GM18520 (cell line): ENCODE measurements around the gene TDRD7.
"Not testable (repeated sequence)": the region's sequence is repeated elsewhere in the genome, so short reads cannot be mapped to it uniquely, and the experiment has no call there.

Source experiments
- ATAC-seq: cut with Tn5 transposase; IDR thresholded peaks from one replicate; pipeline ENCODE4 v1.9.1; 2021; ENCODE audit not compliant: unreplicated experiment

TDRD7 gene

DNA sequence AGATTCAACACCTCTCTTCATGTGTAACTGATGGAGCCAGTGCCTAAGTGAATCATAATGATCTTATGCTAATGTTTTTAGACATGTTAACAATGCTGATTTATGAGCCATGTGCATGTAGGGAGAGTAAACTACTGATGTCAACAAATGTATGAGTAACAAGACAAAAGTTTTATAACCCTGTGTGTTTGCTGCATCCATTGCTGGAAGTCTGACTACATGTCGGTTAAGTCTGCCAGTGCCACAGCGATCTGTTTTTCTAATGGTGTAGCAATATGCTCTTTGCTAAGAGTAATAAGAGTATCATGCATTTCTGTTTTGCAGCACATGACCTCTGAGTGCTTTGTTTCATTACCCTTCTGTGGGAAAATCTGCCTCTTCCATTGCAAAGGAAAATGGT lies 63.2 kb downstream of the TDRD7 start:
- no peak for ATAC-seq

DNA sequence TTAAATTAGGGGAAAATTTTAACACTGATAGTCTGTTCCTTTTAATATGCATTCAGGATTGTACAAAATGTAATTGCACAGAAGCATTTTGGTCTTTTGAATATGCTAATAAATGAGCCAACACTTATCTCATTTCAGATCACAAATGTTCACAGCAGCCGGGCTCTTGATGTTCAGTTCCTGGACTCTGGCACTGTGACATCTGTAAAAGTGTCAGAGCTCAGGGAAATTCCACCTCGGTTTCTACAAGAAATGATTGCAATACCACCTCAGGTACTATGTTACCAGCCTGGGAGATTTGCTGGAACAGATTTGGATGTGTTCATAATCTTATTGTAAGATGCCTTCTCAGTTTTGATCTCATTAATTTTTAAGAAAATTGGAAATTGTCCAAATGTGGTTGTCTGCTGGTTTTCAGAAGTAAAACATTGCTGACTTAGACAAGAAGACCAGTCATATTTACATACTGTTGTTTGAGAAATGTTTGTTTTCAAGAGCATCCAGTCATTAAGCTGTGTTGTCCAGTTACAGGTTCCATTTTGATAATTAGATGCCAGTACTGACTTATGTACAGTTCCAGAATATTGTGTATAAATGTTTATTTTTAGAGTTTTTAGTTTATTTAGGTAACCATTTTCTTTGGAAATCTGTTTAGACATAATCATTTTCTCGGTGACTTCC lies 66.5 kb downstream of the TDRD7 start:
- no peak for ATAC-seq

DNA sequence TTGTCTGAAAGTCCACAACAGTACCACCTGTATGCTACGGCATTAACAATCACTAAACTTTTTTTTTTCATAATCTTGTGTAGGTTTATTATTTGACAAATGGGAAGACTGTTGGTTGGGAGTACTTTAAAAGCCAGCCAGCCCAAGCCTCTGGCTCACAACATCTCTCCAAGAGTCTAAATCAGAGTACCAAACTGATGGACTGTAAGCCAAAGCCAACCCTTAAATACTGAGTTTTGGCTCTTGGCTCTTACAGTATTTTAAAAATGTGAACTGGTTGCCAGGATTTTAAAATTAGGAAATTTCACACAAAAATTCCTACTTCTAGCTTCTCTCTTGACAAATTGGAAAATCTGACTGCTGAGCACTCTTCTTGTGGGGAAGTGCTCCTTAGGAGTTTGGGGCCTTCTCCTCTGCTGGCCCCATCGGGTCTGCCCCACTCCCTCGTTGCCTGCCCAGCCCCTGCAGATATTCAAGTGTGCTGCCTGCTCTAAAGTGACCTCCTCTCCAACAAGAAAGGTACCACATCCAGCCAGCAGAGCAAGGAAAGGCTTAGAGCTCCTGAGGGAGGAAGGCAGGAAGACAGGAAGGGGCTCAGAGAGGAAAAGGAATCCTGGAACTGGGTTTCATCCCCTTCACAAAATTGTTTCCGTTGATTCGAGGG lies 67.7 kb downstream of the TDRD7 start:
- ATAC-seq = no peak

DNA sequence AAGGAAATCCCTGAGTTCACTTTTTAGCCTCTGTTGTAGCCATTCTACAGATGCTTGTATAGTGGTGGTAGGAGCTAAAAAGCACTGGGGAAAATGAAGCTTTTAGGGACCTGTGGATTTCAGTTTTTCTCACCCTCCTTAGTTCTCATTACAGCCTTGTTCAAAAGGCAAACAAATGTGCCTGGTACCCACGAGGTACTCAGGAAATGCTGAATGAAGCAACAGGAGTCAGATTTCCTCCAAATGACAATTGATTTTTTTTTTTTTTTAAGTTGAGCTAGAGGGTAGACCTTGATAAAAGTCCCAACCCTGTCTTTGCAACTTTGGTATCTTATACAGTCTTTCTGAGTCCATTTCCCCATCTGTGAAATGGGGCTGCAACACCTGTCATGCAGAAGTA lies 68.3 kb downstream of the TDRD7 start:
- no peak for ATAC-seq

DNA sequence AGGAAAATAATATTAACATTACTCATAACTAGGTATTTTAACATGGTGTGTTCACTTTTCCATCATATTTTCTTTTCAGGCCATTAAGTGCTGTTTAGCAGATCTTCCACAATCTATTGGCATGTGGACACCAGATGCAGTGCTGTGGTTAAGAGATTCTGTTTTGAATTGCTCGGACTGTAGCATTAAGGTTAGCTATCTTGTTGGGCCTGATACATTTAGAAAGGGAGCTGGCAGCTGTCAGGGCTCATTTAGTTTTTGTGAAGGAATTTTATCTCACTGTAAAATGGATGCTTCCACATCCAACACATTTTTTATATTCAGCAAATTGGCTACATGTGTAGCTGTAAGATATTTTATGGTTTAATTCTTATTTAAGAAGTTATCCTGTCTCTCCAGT lies 68.9 kb downstream of the TDRD7 start:
- no peak for ATAC-seq

DNA sequence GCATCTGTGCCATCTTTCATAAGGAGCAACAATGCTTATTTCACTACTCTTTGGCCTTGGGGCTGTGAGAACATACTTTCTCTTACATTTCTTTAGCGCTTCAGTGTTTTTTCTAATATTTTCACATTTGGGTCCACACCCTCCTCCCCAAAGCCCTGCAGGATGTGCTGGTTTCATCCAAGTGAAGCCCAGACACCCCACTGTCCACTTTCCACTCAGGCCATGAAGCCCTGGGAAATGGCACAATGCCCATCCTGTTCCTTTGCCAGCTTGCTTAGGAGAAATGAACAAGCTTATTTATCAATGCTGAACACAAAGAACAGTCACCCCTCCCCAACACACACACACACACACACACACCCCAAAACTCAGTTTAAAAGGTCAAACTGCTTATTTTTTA lies 72.2 kb downstream of the TDRD7 start:
- ATAC-seq = no peak

DNA sequence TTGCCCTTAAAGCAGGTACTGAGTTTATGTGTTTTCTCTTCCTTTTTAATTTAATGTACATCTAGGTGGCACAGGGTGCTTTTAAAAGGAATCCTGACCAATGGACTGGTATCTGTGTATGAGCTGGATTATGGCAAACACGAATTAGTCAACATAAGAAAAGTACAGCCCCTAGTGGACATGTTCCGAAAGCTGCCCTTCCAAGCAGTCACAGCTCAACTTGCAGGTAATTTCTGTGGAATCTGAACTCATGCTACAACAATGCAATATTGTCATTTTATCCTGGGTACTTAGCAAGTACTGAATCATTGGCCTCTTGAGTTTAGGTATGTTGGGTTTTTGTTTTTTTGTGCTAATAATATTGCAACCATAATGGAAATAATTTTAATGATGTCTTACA lies 75.2 kb downstream of the TDRD7 start:
- no peak for ATAC-seq

DNA sequence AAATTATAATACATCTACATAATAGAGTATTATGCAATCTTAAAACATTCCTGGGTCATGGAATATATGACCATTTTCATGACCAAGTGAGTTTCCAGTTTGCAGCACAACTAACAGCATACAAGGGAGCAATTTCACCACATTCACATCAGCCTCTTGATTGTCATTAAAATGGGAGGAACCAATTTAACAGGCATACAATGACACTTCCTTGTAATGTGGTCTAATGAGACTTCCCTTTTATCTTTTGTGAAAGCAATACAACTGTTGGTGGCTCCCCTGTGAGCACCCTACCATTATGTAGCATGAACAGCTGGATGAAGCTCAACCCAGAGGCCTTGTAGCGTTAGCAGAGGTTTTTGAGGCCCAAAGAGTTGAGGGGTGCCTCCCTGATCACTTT lies 76.0 kb downstream of the TDRD7 start:
- ATAC-seq = no peak

DNA sequence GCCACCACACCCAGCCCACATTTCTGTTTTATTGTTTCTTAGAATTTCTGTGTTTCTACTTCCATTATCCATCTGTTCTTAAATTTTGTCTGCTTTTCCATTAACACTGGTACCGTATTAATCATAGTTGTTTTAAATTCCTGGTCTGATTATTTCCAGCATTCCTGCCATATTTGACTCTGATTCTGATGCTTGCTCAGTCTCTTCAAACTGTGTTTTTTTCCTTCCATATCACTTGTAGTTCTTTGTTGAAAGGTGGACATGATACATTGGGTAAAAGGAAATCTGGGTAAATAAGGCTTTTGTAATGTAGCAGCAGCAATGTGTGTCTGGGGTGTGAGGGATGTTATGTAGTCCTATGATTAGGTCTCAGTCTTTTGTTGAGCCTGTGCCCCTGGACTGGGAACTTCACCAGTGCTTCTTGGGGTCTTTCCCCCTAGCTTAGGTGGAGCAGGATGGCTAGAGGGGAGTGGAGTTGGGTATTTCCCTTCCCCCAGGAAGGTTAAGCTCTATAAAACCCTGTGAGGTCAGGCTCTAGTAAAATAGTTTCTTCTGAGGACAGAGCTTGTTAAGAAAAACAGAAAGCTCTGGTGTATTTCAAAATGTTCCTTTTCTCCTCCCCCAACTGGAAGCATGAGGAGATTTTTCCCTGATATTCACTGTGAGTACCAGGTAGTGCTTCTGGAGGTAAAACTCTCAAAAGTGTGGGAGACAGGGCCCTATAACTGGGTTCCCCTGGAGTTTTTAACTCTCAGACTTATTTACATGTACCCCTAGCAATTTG lies 79.5 kb downstream of the TDRD7 start:
- ATAC-seq = no peak

DNA sequence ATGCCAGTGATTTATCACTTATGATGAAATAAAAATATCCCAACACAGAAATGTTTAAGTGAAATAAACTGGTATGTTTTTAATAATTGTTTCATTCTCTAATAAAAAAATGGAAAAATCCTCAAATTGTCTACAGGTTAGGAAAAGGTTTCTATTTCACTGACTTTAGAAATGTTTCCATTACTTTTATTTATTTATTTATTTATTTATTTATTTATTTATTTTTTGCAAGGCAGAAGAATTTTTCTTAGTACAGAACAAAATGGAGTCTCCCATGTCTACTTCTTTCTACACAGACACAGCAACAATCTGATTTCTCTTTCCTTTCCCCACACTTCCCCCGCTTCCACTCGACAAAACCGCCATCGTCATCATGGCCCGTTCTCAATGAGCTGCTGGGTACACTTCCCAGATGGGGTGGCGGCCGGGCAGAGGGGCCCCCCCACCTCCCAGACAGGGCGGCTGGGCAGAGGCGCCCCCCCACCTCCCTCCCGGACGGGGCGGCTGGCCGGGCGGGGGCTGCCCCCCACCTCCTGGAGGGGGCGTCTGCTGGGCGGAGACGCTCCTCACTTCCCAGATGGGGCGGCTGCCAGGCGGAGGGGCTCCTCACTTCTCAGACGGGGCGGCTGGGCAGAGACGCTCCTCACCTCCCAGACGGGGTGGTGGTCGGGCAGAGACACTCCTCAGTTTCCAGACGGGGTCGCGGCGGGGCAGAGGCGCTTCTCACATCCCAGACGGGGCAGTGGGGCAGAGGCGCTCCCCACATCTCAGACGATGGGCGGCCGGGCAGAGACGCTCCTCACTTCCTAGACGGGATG lies 85.9 kb downstream of the TDRD7 start:
- ATAC-seq = not testable (repeated sequence)

DNA sequence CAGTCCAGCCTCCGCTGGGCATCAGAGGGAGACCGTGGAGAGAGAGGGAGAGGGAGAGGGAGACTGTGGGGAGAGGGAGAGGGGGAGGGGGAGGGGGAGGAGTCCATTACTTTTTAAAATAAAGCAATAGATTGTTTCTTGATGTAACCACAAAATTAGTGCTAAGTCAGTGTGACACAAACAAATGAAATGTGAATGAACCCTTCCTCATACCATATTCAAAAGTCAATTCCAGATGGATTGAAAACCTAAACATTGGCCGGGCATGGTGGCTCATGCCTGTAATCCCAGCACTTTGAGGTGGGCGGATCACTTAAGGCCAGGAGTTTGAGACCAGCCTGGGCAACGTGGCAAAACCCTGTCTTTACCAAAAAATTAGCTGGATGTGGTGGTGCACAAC lies 87.0 kb downstream of the TDRD7 start:
- not testable (repeated sequence) for ATAC-seq

DNA sequence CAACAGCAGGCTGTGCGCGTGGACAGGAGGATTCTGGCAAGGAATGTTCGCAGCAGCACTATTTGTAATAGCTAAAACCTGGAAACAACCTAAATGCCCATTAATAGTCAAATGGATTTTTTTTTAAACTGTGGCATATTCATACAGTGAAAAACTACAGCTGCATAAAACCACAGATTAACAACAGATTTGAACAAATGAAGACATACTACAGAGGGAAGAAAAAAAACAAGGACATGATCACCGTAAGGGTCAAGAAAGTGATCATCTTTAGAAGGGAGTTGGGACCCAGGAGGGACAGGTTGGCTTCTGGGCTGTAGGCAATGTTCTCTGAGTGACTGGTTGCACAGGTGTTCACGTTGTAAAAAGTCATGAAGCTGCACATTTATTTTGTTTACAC lies 88.4 kb downstream of the TDRD7 start:
- no peak for ATAC-seq

DNA sequence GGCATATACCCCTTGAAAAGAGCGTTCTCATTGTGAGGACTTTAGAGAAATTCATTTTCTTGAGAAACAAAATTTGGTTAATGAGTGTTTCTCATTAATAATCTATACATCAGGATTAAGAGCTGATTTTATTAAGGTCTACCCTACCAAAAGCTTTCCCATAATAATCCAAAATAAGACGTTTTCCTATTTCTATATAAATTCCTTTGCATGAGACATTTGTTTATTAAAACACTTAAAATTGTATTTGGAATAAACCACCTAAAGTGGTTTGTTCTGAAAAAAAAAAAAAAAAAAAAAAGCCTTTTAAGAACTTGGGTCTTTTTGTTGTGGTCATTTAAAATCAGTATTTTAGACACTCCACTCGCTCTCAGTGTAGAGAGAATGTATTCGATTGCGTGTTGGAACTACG lies 88.9 kb downstream of the TDRD7 start:
- no peak for ATAC-seq

DNA sequence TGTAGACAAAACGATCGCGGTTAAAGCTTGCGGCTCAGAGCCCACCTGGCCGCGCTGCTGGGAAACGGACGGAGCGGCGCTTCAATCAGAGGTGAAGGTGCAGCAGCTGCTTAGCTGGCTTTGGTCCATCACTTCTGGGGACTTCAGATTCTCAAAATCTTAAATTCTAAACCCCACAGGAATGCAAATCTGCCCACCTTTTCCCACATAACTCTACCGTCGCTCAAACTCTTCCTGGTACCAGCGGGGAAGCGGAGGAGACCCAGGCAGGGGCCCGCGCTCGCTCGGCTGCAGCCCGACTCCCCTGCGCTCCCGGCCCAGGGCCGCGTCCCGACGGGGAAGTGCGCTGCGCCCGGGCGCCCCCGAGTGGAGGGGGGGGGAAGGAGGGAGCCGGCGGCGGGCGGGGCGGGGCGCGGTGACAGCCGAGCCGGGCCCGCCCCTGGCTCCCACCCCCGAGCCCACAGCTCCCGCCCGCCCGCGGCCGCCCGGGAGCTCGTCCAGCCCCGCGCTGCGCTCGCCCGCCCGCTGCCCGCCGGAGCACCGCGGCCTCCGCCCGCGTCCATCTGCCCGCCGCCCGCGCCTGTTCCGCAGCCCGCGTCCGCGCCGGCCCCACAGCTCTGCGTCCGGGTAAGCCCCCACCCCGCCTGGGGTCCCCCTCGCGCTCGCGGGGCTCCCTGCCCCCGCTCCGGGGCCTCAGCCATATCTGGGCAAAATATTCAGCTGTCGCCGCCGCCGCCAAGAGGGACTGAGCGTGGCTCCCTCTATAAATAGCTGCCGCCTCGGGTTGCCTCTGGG lies 89.5 kb downstream of the TDRD7 start, which contains the start of gene TMOD1:
TMOD1 (plus strand) TSS at position 490 of the 795 bp plus-strand sequence. CDS start 22,523 bp downstream, outside the sequence.
- no peak for ATAC-seq

DNA sequence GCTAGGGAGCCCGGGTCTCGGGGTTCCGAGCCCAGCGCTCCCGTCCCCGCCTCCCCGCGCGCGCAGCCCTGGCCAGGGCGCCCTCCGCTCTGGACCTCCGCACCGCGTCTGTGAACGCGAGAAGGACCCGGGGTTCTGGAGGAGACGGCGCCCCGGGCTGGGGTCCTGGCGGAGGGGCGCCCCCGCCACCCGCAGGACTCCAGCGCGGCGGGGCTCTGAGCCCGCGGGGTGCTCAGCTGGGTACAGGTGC lies 90.0 kb downstream of the TDRD7 start:
- ATAC-seq = no peak

DNA sequence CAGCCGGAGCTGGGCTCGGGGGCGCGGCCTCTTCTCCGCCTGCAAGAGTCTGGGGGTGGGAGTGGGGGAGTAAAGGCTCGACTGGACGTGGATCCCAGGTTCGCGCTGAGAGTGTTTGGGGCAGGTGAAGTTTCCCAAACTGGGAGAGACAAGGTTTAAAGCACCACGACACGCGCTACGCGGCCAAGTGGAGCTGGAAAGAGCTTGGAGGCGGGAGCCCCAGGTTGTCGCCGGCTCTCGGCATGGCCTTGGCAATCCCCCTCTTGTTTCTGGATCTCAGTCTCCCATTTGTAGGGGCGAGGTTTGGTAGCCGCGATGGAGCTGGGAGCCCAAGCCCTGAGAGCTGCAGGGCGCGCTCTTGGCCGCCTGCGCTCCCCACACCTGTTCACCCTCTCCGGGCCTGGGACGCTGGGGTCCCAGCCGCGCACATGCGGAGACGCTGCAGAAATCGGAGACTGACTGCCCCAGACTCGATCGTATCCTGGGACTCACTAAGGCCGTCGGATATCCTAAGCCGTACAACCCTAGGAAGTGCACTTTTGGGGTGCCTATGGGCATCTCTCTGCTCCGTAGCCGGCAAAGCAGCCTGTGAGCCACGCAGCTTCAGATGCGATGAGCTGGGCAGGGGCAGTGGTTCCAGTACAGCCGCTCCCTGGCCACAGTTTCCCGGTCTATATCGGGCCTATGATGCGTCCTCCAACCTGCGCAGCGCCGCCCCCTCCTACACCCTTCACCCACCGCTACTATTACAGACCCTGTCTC lies 90.5 kb downstream of the TDRD7 start:
- no peak for ATAC-seq

DNA sequence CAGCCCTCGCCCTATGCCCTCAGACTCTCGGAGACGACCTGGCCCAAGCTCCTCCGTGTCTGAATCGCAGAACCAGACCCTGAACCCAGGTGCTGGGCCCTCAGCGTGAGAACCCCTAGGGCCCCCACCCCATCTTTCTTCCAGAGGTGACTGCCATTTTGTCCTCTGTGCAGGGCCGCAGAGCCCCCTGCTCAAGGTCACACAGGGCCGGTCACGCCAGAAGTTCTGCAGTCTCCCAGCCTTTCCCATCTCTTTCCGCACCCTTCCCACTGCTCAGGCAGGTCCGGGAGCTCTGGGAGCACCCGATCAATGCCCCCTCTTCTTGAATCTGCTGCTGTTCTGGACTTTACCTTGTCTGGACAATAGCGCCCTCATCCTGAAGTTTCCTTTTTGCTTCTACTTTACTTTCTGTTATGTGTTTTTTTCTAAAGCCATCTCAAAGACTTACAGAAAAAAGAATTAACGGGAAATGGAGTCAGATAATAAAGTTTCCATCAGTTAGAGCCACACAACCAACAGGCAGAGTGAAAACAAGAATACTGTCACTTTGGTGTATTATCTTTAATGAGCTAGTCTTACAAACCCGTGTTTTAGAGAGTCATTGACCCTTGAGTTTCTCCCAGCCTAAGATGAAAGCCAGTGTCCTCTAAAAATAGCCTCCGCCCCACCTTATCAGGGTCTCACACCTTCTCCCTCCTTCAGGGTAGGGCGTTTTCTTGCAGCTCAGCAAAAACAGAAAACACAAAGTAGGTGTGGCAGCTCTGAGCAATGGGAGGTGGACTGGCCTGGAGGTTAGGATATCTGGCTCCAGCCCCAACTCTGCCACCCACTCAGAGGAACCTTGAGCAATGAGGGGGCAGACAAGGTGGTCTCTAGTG lies 91.3 kb downstream of the TDRD7 start:
- ATAC-seq = no peak

DNA sequence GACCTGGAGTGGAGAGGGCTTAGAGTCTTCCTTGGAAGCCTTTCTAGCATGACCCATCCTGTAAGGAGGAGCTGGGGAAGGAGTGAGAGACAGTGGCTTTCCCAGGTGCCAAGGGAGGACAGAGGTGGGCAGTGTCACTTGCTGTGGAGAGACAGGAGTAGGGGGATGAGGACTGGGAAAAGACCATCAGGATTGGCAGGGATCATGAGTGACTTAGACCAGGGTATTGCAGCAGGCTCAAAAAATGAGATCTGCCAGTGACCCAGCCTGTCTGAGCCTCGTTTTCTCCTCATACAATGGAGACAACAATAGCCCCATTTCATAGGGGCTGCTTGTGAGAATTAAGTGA lies 91.9 kb downstream of the TDRD7 start:
- ATAC-seq = no peak
